SK-N-SH treated with all-trans-retinoic acid at 6 μM for 48 hours (cell line): ENCODE results near the gene BCL10.

Experiments used
- ATAC-seq: fragments of 200-7000 bp; cut with Tn5 transposase; 3 replicates; pipeline ENCODE4 v1.9.1; 2020; ENCODE audit warnings: mild to moderate bottlenecking, moderate library complexity
- ARNTL ChIP-seq: fragments of 450-650 bp; formaldehyde crosslinking; IDR thresholded peaks from 2 replicates; pipeline ENCODE4 v1.5.0; 2020; ENCODE audit warnings: low read depth, mild to moderate bottlenecking, moderate library complexity, borderline replicate concordance
- CSDC2 ChIP-seq: fragments of 250-450 bp; sonication (Bioruptor Pico); IDR thresholded peaks from 2 replicates; pipeline ENCODE4 v1.5.0; 2020; ENCODE audit warnings: mild to moderate bottlenecking, moderate library complexity
- ESRRG ChIP-seq: fragments of 250-450 bp; sonication (Bioruptor Pico); IDR thresholded peaks from 2 replicates; pipeline ENCODE4 v1.6.1; 2021; ENCODE audit warnings: mild to moderate bottlenecking
- GLIS3 ChIP-seq: fragments of 250-450 bp; sonication (Bioruptor Pico); IDR thresholded peaks from 2 replicates; pipeline ENCODE4 v1.5.0; 2020; ENCODE audit warnings: mild to moderate bottlenecking, moderate library complexity
- OSR1 ChIP-seq: fragments of 250-450 bp; sonication (Bioruptor Pico); IDR thresholded peaks from 2 replicates; pipeline ENCODE4 v1.8.0; 2022; ENCODE audit warnings: moderate library complexity, mild to moderate bottlenecking, inconsistent platforms
- PPARA ChIP-seq: fragments of 250-450 bp; sonication (Bioruptor Pico); IDR thresholded peaks from 2 replicates; pipeline ENCODE4 v1.5.0; 2020; ENCODE audit warnings: mild to moderate bottlenecking, borderline replicate concordance
- RARB ChIP-seq: fragments of 250-450 bp; sonication (Bioruptor Pico); IDR thresholded peaks from 2 replicates; pipeline ENCODE4 v1.8.0; 2021; ENCODE audit warnings: mild to moderate bottlenecking, moderate library complexity
- SNAI2 ChIP-seq: fragments of 250-450 bp; sonication (Bioruptor Pico); IDR thresholded peaks from 2 replicates; pipeline ENCODE4 v1.5.0; 2020; ENCODE audit warnings: mild to moderate bottlenecking, moderate library complexity
- TCF4 ChIP-seq: fragments of 250-450 bp; sonication (Bioruptor Pico); IDR thresholded peaks from 2 replicates; pipeline ENCODE4 v1.8.0; 2021; ENCODE audit warnings: mild to moderate bottlenecking, moderate library complexity, borderline replicate concordance
- TOX ChIP-seq: fragments of 250-450 bp; sonication (Bioruptor Pico); IDR thresholded peaks from 2 replicates; pipeline ENCODE4 v1.8.0; 2021; ENCODE audit warnings: mild to moderate bottlenecking, moderate library complexity, borderline replicate concordance
- ZC3H10 ChIP-seq: fragments of 250-450 bp; sonication (Bioruptor Pico); IDR thresholded peaks from 2 replicates; pipeline ENCODE4 v1.5.1; 2021; ENCODE audit warnings: mild to moderate bottlenecking, moderate library complexity
- ZFP3 ChIP-seq: fragments of 250-450 bp; sonication (Bioruptor Pico); IDR thresholded peaks from 2 replicates; pipeline ENCODE4 v1.5.0; 2020; ENCODE audit warnings: mild to moderate bottlenecking, moderate library complexity
- ZFP30 ChIP-seq: fragments of 450-650 bp; formaldehyde crosslinking; IDR thresholded peaks from 2 replicates; pipeline ENCODE4 v1.5.0; 2022; ENCODE audit warnings: mild to moderate bottlenecking, moderate library complexity
- ZNF565 ChIP-seq: fragments of 450-650 bp; formaldehyde crosslinking; conservative IDR thresholded peaks from 2 replicates; pipeline ENCODE4 v1.5.0; 2020; ENCODE audit warnings: low read depth, mild to moderate bottlenecking, moderate library complexity
- ZNF70 ChIP-seq: fragments of 450-650 bp; formaldehyde crosslinking; IDR thresholded peaks from 2 replicates; pipeline ENCODE4 v1.5.0; 2020; ENCODE audit warnings: mild to moderate bottlenecking, moderate library complexity
- ZNF8 ChIP-seq: fragments of 450-650 bp; formaldehyde crosslinking; IDR thresholded peaks from 2 replicates; pipeline ENCODE4 v1.5.0; 2020; ENCODE audit warnings: mild to moderate bottlenecking, moderate library complexity
- TF ChIP-seq, protein P1 (sequence below): fragments of 250-450 bp; sonication (Bioruptor Pico); IDR thresholded peaks from 2 replicates; pipeline ENCODE4 v1.5.0; 2020; ENCODE audit warnings: mild to moderate bottlenecking, moderate library complexity
- TF ChIP-seq, protein P2 (sequence below): fragments of 250-450 bp; sonication (Bioruptor Pico); IDR thresholded peaks from 2 replicates; pipeline ENCODE4 v1.5.1; 2021; ENCODE audit warnings: mild to moderate bottlenecking, moderate library complexity
- TF ChIP-seq, protein P3 (sequence below): fragments of 250-450 bp; sonication (Bioruptor Pico); IDR thresholded peaks from 2 replicates; pipeline ENCODE4 v1.8.0; 2021; ENCODE audit warnings: low read depth, mild to moderate bottlenecking, moderate library complexity, borderline replicate concordance
- TF ChIP-seq, protein P4 (sequence below): fragments of 250-450 bp; sonication (Bioruptor Pico); IDR thresholded peaks from 2 replicates; pipeline ENCODE4 v1.5.1; 2020; ENCODE audit warnings: low read depth, mild to moderate bottlenecking, moderate library complexity

BCL10 gene

GRCh38 chr1:85319491-85319890 lies 43.1 kb upstream of the BCL10 start:
- TF ChIP-seq ZFP30 (CRISPR knock-in tag) (no peak), TCF4 (CRISPR knock-in tag) (no peak)
- ATAC-seq = peak; percentile 31

GRCh38 chr1:85318217-85318616 lies 41.8 kb upstream of the BCL10 start:
- TF ChIP-seq, protein P1, sequence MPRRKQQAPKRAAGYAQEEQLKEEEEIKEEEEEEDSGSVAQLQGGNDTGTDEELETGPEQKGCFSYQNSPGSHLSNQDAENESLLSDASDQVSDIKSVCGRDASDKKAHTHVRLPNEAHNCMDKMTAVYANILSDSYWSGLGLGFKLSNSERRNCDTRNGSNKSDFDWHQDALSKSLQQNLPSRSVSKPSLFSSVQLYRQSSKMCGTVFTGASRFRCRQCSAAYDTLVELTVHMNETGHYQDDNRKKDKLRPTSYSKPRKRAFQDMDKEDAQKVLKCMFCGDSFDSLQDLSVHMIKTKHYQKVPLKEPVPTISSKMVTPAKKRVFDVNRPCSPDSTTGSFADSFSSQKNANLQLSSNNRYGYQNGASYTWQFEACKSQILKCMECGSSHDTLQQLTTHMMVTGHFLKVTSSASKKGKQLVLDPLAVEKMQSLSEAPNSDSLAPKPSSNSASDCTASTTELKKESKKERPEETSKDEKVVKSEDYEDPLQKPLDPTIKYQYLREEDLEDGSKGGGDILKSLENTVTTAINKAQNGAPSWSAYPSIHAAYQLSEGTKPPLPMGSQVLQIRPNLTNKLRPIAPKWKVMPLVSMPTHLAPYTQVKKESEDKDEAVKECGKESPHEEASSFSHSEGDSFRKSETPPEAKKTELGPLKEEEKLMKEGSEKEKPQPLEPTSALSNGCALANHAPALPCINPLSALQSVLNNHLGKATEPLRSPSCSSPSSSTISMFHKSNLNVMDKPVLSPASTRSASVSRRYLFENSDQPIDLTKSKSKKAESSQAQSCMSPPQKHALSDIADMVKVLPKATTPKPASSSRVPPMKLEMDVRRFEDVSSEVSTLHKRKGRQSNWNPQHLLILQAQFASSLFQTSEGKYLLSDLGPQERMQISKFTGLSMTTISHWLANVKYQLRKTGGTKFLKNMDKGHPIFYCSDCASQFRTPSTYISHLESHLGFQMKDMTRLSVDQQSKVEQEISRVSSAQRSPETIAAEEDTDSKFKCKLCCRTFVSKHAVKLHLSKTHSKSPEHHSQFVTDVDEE (CRISPR knock-in tag) = no peak
- TF ChIP-seq CSDC2 (CRISPR knock-in tag) = 0 out of 2 replicates have a peak, but pooled peaks have one; percentile 36
- TF ChIP-seq, all 23 proteins: peak for 1
- no peak for ATAC-seq

GRCh38 chr1:85317560-85317959 lies 41.1 kb upstream of the BCL10 start:
- no peak for TF ChIP-seq ZNF70 (CRISPR knock-in tag)
- TF ChIP-seq ZNF565 = no peak
- no peak for ATAC-seq

- ATAC-seq = no peak
- TF ChIP-seq SNAI2 (CRISPR knock-in tag) = no peak
- no peak for TF ChIP-seq ZNF8 (CRISPR knock-in tag)
- no peak for TF ChIP-seq ZNF565
- TF ChIP-seq TCF4 (CRISPR knock-in tag) = no peak
- TF ChIP-seq CSDC2 (CRISPR knock-in tag) = no peak
- TF ChIP-seq, protein P2, sequence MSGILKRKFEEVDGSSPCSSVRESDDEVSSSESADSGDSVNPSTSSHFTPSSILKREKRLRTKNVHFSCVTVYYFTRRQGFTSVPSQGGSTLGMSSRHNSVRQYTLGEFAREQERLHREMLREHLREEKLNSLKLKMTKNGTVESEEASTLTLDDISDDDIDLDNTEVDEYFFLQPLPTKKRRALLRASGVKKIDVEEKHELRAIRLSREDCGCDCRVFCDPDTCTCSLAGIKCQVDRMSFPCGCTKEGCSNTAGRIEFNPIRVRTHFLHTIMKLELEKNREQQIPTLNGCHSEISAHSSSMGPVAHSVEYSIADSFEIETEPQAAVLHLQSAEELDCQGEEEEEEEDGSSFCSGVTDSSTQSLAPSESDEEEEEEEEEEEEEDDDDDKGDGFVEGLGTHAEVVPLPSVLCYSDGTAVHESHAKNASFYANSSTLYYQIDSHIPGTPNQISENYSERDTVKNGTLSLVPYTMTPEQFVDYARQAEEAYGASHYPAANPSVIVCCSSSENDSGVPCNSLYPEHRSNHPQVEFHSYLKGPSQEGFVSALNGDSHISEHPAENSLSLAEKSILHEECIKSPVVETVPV (CRISPR knock-in tag) = no peak
- no peak for TF ChIP-seq ESRRG (CRISPR knock-in tag)
- TF ChIP-seq ZFP3 (CRISPR knock-in tag) = no peak
- no peak for TF ChIP-seq ZNF70 (CRISPR knock-in tag)
- TF ChIP-seq TOX (CRISPR knock-in tag) = no peak
- no peak for TF ChIP-seq ZC3H10 (CRISPR knock-in tag)
- TF ChIP-seq, protein P3, sequence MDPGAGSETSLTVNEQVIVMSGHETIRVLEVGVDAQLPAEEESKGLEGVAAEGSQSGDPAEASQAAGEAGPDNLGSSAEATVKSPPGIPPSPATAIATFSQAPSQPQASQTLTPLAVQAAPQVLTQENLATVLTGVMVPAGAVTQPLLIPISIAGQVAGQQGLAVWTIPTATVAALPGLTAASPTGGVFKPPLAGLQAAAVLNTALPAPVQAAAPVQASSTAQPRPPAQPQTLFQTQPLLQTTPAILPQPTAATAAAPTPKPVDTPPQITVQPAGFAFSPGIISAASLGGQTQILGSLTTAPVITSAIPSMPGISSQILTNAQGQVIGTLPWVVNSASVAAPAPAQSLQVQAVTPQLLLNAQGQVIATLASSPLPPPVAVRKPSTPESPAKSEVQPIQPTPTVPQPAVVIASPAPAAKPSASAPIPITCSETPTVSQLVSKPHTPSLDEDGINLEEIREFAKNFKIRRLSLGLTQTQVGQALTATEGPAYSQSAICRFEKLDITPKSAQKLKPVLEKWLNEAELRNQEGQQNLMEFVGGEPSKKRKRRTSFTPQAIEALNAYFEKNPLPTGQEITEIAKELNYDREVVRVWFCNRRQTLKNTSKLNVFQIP (CRISPR knock-in tag) = no peak
- TF ChIP-seq ARNTL (CRISPR knock-in tag) = no peak
- no peak for TF ChIP-seq GLIS3 (CRISPR knock-in tag)
- TF ChIP-seq, protein P4, sequence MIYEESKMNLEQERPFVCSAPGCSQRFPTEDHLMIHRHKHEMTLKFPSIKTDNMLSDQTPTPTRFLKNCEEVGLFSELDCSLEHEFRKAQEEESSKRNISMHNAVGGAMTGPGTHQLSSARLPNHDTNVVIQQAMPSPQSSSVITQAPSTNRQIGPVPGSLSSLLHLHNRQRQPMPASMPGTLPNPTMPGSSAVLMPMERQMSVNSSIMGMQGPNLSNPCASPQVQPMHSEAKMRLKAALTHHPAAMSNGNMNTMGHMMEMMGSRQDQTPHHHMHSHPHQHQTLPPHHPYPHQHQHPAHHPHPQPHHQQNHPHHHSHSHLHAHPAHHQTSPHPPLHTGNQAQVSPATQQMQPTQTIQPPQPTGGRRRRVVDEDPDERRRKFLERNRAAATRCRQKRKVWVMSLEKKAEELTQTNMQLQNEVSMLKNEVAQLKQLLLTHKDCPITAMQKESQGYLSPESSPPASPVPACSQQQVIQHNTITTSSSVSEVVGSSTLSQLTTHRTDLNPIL (CRISPR knock-in tag) = no peak
- TF ChIP-seq, protein P1 (CRISPR knock-in tag) = no peak
- TF ChIP-seq PPARA (CRISPR knock-in tag) = no peak
- TF ChIP-seq RARB (CRISPR knock-in tag) = no peak
- TF ChIP-seq ZFP30 (CRISPR knock-in tag) = no peak
- TF ChIP-seq OSR1 = no peak
- TF ChIP-seq, all 23 proteins: peak for 0
Observed at GRCh38 chr1:85316321-85316720, 39.9 kb upstream of the BCL10 start.
